Lower leg skin (tissue), 4 donors: ENCODE results near the gene COL4A6. TPM values are rescaled to one million over a fixed set of nuclear protein-coding genes. Genes with fewer than 3 reads are reported as not detected.

Source experiments
- DNase-seq, 2 donors: peaks; one replicate each; pipeline ENCODE4 v3.0.0-alpha.2; 2019; ENCODE audit warnings: low spot score in 2 of 2
- H3K4me3 ChIP-seq: fragments of 200-600 bp; sonication (generic); 2 replicates; pipeline ENCODE4 v1.5.1; 2017; ENCODE audit warnings: mild to moderate bottlenecking, low read depth; ENCODE audit not compliant: poor library complexity, severe bottlenecking
- CTCF ChIP-seq, 3 donors: fragments of 450-650 bp; IDR thresholded peaks; one replicate each; pipeline ENCODE4 v1.5.1; 2016; ENCODE audit warnings: antibody characterized with exemption in 3 of 3, mild to moderate bottlenecking in 3 of 3, moderate library complexity in 2 of 3
- POLR2A ChIP-seq, 2 donors: fragments of 450-650 bp; IDR thresholded peaks; one replicate each; pipeline ENCODE4 v1.6.1; 2016 to 2017; ENCODE audit warnings: antibody characterized with exemption in 2 of 2, mild to moderate bottlenecking in 1 of 2, moderate library complexity in 1 of 2
- WGBS, 2 donors: methylation state at CpG; one replicate each; pipeline ENCODE4 v1.1.5; 2018; 5-methylcytosine and 5-hydroxymethylcytosine counted together
- intact Hi-C: fragments of 100-400 bp; cut with DNase I; formaldehyde crosslinking; loops from one replicate; pipeline ENCODE4 v1.15.0; 2023; ENCODE audit warnings: low total_unique reads
- total RNA-seq, 4 donors: library from RNA; depleted of rRNA; stranded (reverse); fragments of >200 nt; gene quantifications; one replicate each; pipeline ENCODE4 v1.1.0, GENCODE V29; 2016

COL4A6 gene
- total RNA-seq, 4 donors from 2014 or later = 9.4 to 15.3 (median 11.6) TPM

- DNase-seq = no peak
- WGBS, 2 donors = 59 to 83% methylated on average over 3 of the region's 3 CpGs
- no peak overlapping the region for H3K4me3 ChIP-seq
- TF ChIP-seq POLR2A (IDR thresholded peaks at IDR 0.05) = no peak
- TF ChIP-seq CTCF (IDR thresholded peaks at IDR 0.05) = no peak
- intact Hi-C loops = no loop called here
These were observed 320.2 kb downstream of the COL4A6 start for GRCh38 chrX:108117988-108118387.

- TF ChIP-seq CTCF (IDR thresholded peaks at IDR 0.05) = no peak
- TF ChIP-seq POLR2A (IDR thresholded peaks at IDR 0.05) = no peak
- no peak overlapping the region for H3K4me3 ChIP-seq
- intact Hi-C loops = no loop called here
- no peak for DNase-seq
These were observed 323.7 kb downstream of the COL4A6 start for GRCh38 chrX:108114541-108114940.

Other genes with a start within 250 kb of the COL4A6 start
- gene COL4A5, start 1.4 kb upstream of the COL4A6 start, total RNA-seq = 100 to 1,000 TPM in 1 of 4 donors, 10 to 100 TPM in 3; 43.1 to 105 (median 48.4) TPM